Forelimb muscle (tissue), 1 donor: ENCODE data around the gene GLIS1. TPM values are rescaled to one million over a fixed set of nuclear protein-coding genes. Genes with fewer than 3 reads are reported as not detected.
"Not testable (repeated sequence)": the region's sequence is repeated elsewhere in the genome, so short reads cannot be mapped to it uniquely, and the experiment has no call there.

Experiments
- DNase-seq: peaks from one replicate; pipeline ENCODE4 v3.0.0-alpha.2; 2013; ENCODE audit warnings: low read depth
- polyA plus RNA-seq: library from polyadenylated mRNA; unstranded; fragments of 120-200 nt; gene quantifications from one replicate; pipeline ENCODE4 v1.2.1, GENCODE V29; 2013; ENCODE audit not compliant: insufficient read length

GLIS1 gene
- polyA plus RNA-seq, 1 donor, result 0.06 TPM

- DNase-seq, result no peak
These were observed 84.5 kb downstream of the GLIS1 start for GRCh38 chr1:53654216-53655210.

DNA sequence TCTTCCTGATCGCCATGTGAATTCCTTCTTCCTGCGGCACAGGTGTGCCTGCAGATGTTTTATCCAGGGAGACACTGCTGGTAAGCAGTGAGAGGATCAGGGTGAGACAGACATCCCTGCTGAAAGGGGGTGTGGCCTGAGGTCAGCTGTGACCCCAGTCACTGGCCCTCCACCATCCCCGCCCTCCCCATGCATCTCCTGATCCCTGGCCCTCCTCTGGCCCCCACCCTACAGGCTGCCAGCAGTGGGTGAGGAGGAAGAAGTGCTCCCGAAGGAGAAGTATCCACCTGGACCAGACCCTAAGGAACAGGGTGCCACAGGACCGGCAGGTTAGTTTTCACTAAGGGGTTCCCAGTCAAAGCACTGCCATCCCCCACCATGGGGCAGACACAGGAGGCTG lies 85.3 kb downstream of the GLIS1 start:
- DNase-seq, result no peak

- no peak for DNase-seq
These were observed 85.8 kb downstream of the GLIS1 start for GRCh38 chr1:53653200-53653575.

GRCh38 chr1:53652441-53653199 lies 86.3 kb downstream of the GLIS1 start:
- no peak for DNase-seq

DNA sequence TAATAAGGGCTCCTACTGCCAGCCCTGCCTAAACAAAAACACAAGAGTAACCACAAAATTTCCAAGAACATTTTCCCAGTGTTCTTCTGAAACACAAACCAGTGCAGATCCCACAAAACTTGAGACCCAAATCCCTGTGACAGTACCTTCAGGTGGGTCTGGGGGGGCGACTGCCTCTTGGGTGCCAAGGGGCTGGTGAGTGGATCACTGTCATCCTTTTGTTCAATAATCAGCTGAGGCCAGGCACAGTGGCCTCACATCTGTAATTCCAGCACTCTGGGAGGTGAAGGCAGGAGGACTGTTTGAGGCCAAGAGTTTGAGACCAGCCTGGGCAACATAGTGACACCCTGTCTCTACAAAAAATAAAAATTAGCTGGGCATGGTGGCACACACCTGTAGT lies 87.6 kb downstream of the GLIS1 start:
- no peak for DNase-seq

GRCh38 chr1:53648516-53648915 lies 90.4 kb downstream of the GLIS1 start:
- DNase-seq, result no peak

DNA sequence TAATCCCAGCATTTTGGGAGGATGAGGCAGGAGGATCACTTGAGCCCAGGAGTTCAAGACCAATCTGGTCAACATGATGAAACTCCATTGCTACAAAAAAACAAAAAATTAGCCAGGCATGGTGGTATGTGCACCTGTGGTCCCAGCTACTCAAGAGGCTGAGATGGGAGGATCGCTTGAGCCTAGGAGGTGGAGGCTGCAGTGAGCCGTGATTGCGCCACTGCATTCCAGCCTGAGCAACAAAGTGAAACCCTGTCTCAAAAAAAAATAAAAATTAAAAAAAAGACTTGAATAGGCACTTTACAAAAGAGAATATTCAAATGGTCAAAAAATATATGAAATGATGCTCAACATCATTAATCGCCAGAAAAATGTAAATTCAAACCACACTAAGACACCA lies 91.0 kb downstream of the GLIS1 start:
- DNase-seq, result not testable (repeated sequence)

DNA sequence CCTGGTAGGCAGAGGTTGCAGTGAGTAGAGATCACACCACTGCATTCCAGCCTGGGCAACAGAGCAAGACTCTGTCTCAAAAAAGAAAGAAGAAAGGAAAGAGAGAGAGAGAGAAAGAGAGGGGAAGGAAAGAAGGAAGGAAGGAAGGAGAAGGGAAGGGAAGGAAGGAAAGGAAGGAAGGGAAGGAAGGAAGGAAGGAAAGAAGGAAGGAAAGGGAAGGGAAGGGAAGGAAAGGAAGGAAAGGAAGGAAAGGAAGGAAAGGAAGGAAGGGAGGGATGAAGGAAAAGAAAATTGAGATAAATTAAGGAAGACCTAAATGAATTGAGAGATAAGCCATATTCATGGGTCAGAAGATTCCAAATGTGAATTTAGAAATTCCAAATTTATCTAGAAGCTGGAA lies 92.2 kb downstream of the GLIS1 start:
- DNase-seq, result no peak

DNA sequence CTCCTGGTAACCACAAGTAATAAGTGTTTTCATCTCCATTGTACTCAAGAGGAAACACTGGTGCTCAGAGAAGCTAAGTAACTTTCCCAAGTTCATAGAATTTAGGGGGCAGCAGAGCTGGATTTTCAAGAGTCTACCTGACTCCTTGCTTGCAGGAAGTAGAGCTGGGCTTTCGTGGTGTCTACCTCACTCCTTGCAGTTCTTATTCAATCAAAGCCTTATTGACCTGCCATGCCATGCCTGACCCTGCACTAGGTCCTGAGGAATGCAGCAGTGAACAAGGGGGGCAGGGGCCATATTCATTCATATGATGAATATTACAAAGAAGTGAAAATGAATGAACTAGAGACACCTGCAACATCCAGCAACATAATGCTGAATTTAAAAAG lies 93.3 kb downstream of the GLIS1 start:
- DNase-seq, result no peak

- DNase-seq, result no peak
These were observed 93.9 kb downstream of the GLIS1 start for GRCh38 chr1:53644909-53645689.

DNA sequence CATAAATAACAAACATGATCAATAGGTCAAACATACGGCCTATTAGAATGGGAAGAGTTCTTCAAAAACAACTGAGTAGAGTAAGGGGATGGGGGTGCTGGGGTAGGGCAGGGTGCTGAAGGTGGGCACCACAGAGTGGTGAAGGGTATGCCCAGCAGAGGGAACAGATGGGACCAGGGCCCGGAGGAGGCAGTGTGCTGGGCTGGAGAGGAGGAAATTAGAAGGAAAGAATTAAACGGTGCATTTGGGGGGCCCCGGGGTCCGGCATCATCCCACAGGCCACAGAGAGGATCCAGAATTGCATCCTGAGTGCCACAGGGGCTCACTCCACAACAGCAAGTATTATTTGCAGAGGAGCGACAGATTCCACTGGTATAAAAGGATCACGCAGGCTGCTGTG lies 94.5 kb downstream of the GLIS1 start:
- DNase-seq, result no peak

GRCh38 chr1:53643881-53644390 lies 95.0 kb downstream of the GLIS1 start:
- DNase-seq, result no peak

- DNase-seq, result no peak
These were observed 95.7 kb downstream of the GLIS1 start for GRCh38 chr1:53643041-53643880.

DNA sequence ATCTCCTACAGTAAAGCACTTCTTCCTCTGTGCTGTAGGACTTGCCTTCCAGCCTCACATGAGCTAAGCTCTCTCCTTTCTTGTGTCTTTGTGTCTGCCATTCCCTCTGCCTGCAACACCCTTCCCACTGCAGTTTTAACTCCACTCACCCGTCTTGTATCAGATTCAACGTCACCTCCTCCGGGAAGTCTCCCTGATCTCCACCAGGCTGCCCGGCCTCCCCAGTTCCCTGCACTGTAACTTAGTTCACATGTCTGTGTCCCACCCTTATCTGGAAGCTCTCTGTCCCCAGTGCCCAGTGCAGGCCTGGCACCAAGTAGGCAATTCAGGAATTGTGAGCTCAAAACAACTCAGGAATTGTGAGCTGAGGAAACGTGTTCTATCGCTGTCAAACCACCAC lies 96.4 kb downstream of the GLIS1 start:
- no peak for DNase-seq

- DNase-seq, result no peak
These were observed 96.8 kb downstream of the GLIS1 start for GRCh38 chr1:53642215-53642555.

- DNase-seq, result no peak
These were observed 97.3 kb downstream of the GLIS1 start for GRCh38 chr1:53641481-53642214.

GRCh38 chr1:53640701-53641075 lies 98.3 kb downstream of the GLIS1 start:
- DNase-seq, result no peak

DNA sequence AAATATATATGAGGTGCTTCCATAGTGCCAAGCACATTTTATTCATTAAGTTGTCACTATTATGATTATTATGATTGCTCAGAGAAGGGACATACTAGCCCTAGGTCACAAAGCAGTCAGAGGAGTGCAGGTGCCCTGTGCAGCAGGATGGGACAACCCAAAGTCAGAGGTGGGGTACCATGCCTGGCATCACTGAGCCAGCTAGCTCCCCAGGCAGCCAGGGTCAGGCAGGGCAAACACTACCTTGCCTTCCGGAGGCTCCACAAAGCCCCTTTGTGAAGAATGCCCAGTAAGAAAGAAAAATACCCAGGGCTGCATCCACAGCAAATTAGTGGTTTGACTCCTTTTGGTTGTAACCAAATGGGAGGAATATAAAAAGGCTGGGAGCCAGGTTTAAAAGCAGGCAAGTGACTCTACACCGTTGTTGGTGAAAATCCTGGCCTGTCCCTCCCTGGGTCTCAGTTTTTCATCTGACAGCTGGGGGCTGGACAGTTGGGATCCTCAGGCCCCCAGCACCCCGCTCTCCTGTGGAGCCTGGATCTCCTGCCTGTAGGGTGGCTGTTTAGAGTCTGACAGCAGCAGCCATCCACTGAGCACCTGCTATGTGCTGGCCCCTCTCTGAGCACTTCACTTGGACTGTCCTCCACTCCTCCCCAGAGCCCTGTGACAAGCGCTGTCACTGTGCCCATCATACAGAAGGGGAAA lies 98.8 kb downstream of the GLIS1 start:
- no peak for DNase-seq

DNA sequence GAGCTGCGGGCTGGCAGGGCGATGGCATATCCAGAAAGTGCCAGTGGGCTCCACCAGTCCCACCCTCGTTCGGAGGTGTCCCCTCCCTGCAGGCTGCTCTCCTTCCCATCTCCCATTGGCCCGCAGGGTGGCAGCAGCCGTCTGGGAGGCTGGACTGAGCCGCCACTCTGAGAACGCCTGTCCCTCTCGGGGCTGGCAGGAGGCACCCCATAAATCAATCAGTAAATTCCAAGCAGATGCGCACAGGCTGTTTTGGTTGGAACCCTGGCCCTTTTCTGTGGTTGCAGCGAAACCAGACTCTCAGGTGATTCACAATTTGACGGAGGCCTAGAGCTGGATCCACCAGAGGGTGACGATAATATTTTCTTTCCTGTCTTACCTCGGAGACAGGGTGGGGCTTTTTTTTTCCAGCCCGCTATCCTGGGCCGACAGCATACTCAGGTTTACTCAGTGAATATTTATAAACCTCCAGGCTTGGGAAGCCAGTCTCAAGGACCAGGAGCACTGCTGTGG lies 99.7 kb downstream of the GLIS1 start:
- no peak for DNase-seq
